IPS-NIHi11 (cell line): Measurements from ENCODE around the gene MED15.

ENCODE experiments used
- DNase-seq: peaks from one replicate; pipeline ENCODE4 v3.0.0; 2012; ENCODE audit warnings: mixed read lengths, low spot score

Gene MED15

DNA sequence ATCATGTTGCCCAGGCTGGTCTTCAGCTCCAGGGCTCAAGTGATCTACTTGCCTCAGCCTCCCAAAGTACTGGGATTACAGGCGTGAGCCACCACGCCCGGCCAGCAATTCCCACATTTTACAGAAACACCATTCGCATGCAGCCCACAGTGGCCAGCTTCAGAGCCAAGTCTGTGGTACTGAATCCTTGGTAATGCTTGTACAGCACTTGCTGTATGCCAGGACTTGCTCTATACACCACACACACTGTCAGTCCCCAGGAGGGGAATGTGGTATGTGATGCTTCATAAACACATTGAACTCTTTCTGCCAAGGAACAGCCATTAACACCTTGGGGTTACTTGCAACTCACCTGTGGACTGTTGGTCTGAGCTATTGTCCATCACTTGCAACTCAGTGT lies 119.4 kb downstream of the MED15 start:
- DNase-seq: no peak

DNA sequence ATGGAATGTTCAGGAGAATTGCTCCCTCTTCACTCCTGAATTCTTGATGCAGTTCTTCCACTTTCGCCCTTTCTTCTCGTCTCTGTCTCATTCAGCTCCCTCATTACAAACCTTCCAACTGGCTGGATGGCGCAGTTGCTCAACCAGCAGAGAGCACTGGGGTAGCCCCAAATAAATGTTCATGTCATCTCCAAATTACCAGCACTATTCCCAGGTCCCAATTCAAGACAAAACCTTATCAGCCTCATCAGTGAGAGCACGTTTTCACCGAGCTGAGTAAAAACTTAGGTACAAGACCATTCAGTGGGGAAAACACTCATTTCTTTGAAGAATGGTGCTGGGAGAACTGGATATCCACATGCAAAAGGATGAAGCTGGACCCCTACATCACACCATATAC lies 120.0 kb downstream of the MED15 start:
- no peak for DNase-seq

DNA sequence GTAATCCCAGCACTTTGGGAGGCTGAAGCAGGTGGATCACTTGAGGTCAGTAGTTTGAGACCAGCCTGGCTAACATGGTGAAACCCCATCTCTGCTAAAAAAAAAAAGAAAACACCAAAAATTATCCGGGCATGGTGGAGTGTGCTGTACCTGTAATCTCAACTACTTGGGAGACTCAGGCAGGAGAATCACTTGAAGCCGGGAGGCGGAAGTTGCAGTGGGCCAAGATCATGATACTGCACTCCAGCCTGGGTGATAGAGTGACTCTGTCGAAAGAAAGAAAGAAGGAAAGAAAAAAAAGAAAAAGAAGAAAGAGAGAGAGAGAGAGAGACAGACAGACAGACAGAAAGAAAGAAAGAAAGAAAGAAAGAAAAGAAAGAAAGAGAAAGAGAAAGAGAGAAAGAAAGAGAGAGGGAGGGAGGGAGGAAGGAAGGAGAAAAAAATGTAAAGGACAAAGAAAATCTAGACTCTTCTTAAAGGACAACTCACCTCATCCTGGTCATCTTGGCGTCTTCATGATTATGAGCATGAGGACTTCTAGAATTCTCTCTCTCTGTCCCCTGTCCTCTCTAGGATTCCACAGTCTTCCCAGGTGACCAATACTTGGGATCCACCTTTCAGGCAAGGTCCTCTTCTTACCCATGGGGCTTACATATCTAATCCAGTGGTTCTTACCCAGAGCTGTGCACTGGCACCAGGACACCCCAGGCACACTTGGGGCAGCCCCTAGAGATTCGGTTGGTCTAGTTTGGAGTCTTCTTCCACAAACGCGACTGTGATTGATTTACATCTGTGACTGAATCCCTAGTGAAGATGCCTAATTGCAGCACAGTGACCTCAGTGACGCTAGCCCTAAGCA lies 120.9 kb downstream of the MED15 start:
- no peak for DNase-seq

DNA sequence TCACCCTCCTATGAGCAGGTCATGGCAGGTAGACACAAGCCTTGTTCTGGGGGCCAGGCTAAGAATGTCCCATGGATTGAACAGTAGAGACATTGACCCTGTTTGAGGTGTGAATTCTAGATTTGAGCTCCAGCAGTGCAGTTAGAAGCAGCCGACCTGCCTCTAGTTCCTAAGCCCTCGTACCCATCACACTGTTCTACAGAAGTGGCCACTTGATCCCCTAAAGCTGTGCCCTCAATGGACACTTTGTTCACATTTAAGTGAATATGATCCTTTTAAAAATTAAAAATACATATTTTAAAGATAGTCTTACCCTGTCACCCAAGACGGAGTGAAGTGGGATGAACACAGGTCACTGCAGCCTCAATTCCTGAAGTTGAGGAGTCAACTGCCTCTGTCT lies 122.0 kb downstream of the MED15 start:
- no peak for DNase-seq

DNA sequence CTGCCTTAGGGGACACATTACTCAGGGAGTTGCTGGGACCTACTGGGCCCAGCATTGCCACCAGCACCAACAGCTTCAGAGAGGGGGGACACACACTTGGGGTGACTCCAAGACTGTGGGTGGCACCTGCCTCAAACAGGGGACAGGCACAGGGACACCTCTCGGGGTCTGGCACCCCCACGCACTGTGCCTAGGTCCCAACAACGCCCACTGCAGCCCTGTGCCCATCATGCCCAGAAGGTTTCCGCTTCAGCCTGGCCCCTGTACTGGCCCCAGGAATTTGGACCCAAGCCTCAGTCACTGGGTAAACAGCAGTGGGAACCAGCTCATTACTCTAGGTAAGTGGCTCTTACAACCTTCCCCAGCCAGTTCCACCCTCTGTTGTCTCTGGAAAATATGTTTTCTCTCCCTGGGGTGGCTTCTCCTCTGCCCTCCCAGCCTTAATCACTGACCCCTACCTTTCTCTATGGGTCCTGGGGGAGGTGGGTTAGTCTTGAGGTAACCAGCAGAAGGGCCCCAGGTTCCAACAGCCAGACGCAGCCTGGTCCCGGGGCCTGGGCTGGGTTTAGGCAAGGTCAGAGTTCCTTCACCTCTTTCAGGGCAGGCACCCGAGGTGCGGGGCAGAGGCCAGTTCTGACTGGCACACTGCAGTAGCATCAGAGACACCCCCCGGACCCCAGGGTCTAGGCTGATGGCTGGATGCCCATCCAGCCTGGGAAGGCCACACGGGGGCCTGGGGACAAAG lies 123.6 kb downstream of the MED15 start:
- DNase-seq: no peak

DNA sequence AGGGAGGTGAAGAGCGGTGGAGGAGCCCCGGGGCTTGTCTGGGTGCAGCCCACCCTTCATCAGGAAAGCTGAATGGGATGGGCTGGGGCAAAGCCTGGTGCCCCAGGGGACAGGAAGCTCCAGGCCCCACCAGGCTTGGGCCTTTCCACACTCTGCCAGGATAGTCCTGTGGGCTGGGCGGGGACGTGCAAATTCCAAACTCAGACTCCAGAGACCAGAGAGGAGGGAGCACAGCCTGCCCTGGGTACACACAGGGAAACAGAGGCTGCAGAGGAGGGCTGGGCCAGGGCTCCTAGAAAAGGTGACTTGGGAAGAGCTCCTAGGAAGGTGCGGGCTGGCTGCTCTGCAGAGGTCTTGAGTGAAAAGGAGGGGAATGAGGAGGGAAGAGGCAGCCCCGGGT lies 124.7 kb downstream of the MED15 start:
- no peak for DNase-seq

DNA sequence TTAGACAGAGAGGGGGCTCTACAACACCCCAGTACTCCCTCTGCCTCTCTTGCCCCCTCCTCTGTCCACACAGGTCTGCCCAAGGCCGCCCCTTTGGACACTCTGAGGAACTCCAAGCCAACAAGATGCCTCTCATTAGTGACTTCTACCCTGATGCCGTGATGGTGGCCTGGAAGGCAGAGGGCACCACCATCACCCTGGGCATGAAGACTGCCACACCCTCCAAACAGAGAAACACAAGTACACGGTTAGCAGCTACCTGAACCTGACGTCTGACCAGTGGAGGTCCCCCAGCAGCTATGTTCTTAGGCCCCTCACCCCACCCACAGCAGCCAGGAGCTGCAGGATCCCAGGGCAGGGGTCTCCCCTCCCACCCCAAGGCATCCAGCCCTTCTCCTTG lies 125.1 kb downstream of the MED15 start:
- no peak for DNase-seq

DNA sequence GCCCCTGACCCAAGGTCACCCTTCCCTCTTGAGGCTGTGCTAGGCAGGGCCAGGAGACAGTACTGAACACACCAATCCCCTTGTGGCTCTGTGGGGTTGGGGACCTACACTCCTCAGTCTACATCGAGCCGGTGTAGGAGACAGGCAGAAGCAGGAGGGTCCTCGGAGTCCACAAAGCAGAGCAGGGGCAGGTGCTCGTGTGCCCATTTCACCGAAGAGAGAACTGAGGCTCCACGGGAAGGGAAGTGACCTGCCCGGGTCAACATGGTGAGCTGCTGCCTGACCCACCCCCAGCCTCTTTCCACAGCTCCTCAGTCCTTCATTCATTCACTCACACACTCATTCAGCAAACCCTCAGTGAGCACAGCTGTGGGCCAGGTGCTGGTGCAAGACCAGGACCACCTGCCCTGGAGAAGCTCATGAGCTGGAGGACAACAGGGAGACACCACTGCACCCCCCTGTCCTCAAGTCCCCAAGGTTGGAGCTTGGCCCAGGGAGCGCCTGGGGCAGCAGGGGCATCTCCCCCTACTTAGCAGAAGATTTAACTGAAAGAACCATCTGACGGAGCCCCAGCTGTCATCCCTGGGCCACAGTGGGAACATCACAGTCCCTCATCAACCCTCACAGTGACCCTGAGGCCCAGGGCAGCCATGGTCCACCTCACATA lies 127.3 kb downstream of the MED15 start:
- DNase-seq: no peak

DNA sequence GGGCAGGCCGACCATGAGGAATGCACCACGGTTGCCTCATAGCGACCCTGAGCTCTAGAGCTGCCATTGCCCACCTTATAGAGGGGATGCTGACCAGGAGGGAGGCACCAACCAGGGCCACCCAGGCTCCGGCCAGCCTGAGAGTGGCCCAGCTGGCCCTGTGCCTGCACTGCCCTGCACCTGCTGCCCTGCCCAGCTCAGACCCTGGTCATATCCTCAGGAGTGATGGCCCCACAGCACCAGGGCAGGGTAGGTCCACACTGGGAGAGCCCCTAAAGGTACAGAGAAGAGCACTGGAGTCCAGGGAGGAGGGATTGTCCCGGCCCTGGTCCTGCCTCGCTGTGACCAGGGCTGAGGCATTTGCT lies 127.8 kb downstream of the MED15 start:
- DNase-seq: no peak

DNA sequence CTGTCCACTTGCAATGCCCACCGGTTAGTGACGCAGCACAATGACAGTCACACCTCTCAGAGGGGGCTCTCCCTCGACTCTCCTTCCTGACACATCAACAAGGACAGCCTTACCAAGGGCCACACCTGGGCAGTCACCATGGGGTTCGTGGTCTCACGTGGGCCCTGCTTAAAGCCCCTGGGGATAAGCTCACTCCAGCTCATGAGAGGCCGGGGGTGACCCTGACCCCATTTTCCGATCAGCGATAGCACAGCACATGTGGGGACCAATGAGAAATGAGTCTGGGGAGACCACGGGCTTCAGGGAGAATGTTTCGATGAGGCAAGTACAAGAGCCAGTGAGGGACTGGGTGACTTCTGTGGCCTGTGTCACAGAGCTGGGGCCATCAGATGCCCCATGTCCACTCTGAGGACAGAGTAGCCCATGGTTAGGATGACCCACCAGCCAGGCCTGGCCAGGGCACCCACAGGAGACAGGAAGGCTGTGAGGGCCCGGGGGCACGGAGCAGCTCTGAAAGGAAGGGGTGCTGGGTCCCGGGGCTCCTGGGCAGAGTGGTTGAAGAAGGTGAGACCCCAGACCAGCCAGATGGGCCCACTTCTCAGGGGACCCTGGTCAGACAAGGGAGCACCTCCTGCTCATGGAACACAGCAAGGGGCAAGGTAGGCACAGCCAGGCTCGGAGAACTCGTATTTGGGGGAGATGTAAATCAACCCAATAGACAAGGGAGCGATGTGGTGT lies 128.8 kb downstream of the MED15 start:
- no peak for DNase-seq

DNA sequence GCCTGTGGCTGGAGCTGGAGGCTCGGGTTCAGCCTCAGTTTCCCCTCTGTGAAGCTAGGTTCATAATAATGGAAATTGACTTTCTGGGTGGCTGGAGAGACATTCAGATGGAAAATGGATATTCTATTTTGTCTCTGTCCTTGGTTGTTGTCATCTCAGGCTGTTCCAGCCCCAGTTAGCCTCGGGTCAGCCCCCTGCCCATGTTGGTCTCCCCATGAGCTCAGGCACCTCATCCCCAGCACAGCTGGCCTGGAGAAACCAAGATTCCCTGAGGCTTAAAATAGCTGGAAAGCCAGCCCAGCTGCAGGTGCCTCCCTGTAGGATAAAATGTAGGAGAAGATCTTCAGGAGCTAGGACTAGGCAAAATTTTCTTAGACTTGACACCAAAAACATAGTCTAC lies 129.5 kb downstream of the MED15 start:
- DNase-seq: no peak
